DMS 273 treated with DMSO at 0.1 percent for 48 hours (cell line): ENCODE data around the gene GARIN6.
"Not testable (repeated sequence)": the region's sequence is repeated elsewhere in the genome, so short reads cannot be mapped to it uniquely, and the experiment has no call there.

Source experiments
- DNase-seq: peaks from one replicate; lab custom pipeline; 2025; lab: John Stamatoyannopoulos, UW

The GARIN6 gene

DNA sequence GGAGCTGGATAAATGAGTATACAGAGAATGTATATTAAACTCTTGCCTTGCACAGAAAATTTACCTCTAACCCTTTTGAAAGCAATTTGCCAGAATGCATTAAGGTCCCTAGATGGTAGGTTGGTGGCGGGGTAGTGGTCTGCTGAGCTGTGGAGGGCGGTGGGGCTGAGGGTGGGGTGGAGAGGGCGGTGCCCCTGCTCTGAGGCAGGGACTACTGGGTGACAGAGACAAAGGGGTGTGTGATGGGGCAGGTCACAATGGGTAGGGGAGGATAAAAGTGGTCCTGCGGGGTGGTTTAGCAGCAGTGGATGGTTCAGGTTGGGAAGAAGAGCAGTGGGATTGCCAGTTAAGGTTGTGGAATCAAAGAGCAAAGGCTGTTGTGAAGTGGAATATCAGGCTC lies at the start of gene GARIN6:
Gene GARIN6 (plus strand): TSS at position 301 of the 400 bp plus-strand sequence. CDS start 422 bp downstream, outside the sequence.
- DNase-seq = no peak

DNA sequence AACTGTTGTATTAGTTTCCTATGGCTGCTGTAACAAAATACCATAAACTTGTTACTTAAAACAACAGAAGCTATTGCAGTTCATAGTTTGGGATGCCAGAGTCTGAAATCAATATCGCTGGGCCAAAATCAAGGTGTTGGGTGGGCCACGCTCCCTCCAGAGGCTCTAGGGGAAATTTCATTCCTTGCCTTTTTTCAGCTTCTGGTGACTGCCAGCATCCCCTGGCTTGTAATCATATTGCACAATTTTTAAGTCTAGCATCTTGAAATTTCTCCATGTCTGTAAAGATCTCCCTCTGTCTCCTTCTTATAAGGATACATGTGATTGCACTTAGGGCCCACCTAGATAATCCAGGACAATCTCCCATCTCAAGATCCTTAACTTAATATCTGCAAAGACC lies 48.8 kb upstream of the GARIN6 start:
- no peak for DNase-seq

DNA sequence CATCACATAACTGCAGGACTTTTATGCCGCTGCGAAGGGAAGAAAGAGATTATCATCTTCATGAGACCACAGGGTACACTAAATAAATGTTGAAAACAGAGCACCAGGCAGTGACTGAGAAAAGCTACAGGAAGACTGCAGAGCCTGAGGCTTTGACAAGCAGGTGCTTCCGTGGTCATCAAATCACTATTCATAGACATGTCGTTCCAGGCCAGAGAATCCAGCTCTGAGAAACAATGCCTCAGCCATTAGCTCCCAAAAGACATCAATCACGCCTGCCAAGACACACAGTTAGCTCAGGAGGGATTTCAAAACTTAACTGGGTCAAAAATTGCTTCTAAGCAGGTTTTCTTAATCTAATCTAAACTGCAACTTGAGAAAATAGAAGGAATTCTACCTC lies 47.2 kb upstream of the GARIN6 start:
- DNase-seq = no peak

DNA sequence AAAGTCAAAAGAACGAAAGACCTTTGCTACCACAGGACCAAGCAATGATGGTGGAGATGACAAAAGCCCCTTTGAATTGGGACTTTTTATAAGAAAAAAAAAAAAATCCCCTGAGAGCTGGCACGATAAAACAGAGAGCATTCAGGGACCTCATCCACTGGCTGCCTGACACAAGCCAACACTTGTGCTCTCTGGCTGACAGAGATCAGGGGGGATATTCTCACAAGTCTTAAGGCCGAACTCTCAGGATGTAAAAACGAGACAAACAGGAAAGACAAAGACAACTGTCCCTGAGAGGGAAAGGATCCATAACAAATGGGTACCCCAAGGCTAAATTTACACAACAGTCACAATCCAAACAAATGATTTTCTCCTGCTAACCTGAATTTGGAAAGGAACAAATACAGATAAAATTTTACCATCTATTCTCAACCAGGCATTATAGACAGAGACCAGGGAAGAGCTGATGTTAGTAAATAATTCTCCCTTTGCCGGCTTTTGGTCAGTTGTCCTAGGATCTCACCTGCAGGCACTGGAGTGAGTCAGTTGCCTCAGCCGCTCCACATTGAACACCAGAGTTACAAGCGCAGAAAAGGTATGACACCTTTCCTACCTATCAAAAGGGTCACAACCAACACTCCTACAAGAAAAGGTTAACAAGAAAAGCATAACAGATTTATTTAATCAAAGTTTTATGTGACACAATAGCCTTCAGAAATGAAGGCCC lies 37.9 kb upstream of the GARIN6 start:
- no peak for DNase-seq

DNA sequence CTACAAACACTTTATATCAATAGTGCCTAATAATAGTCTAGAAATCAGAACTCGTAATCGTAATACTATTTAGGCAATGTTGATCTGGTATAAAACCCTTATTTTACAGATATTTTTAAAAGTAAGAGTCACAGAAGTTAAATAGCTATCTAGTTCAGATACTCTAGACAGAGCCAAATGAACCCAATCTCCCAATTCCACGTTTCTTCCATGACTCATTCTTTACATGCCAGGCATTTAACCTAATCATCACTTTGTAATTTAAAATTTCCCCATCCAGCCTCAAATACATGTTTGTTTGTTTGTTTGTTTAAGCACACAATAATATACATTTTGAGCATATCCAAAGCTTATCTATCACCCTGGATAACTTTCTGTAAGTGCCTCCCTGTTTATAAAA lies 36.4 kb upstream of the GARIN6 start:
- no peak for DNase-seq

DNA sequence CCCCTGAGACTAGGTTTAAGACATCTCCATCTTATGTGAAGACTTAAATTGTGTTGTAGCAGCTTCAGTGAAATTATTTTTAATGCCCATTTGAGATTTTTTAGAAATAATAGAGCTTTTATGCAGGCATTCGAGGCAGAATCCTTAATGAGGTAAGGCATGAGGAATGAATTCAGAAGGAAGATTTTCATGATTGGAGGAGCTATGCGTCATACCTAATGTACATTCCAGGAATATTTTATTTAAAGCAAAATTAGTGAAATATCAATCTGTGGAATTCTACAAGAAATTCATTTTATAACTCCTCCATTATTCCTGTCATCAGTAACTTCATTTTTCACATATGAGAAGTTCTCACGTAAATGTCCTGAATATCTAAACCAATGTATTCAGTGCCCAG lies 36.0 kb upstream of the GARIN6 start:
- DNase-seq = no peak

DNA sequence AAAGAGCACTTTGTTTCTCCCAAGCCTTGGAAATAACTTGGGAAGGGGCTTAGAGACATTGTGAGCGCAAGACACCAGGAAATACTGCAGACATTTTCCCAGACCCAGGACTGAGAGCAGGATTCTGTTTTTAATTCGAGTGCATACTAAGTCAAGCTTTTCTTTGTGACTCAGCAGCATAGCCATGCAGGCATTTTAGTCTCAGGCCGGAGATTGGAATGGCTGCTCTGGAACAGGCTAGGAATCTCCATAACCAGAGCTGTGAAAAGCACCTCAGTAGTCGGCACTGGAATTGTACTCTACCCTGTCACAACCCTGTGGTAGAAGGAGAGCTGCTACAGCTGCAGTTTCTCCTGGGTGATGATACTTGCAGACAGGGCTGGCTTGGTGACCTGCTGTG lies 28.9 kb upstream of the GARIN6 start:
- no peak for DNase-seq

DNA sequence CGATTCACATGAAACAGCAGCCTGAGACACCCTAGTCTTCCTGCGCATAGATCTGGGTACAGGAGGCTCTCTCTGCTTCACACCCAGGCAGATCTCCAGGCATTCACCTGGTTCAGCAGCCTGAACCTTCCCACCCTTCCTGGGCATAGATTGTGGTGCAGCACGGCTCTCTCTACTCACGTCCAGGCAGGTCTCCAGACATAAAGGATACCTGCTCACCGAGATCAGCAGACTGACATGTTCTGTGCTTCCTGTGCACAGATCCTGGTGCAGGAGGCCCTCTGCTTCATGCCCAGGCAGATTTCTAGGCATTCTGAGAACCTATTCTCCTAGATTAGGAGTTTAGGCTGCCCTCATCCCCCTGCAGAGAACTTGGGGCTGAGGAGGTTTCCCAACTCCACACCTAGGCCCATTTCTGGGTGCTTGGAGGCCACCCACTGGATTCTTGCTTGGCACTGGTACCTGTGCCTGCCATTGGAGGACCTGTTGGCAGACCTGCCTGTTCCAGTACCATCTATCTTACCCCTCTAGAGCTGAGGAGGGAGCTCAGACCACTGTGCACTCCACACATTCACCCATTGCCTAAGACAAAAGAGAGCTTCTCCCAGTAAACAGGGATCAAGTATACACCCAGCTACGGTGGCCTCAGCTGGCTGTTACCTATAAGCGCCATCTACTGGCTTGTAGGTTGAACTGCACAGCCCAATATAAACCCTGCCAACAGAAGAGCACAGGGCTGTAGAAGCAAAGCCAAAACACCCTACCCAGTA lies 28.0 kb upstream of the GARIN6 start:
- DNase-seq = no peak

DNA sequence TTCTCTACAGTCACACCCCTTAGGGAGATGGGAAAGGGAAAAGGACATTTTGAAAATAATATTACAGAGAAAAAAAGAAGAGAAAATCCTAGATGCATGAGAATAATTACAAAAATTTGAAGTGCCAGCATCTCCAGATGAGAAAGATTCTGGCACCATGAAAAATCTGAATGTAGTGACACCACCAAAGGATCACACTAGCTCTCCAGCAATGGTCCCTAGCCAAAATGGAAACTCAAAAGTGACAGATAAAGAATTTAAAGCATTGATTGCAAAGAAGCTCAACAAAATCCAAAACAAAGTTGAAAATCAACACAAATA lies 27.4 kb upstream of the GARIN6 start:
- no peak for DNase-seq

DNA sequence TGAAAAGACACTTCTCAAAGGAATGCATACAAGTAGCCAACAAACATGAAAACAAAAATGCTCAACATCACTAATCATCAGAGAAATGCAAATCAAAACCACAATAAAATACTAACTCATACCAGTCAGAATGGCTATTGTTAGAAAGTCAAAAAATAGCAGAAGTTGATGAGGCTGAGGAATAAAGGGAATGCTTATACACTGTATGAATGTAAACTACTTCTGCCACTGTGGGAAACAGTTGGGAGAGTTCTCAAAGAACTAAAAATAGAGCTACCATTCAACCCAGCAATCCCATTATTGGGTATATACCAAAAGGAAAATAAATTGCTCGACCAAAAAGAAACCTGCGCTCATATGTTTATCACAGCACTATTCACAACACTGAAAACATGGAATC lies 23.0 kb upstream of the GARIN6 start:
- DNase-seq = not testable (repeated sequence)

DNA sequence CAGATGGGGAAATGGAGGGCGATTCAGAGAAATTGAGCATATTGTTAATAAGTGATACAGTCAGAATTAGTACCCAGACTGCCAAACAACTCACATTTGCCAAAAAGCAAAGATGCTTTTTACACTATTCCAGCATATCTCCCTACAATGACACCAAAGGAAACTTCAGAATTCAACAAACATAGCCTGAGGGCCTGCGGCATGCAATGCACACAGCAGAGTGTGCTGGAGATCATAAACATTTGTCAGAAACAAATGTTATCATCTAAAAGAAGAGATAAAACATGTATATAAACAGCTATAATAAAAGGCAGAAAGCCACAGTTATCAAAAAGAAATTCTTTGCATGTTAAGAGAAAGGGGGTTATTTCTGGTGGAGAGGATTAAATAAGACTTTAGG lies 20.1 kb upstream of the GARIN6 start:
- no peak for DNase-seq

DNA sequence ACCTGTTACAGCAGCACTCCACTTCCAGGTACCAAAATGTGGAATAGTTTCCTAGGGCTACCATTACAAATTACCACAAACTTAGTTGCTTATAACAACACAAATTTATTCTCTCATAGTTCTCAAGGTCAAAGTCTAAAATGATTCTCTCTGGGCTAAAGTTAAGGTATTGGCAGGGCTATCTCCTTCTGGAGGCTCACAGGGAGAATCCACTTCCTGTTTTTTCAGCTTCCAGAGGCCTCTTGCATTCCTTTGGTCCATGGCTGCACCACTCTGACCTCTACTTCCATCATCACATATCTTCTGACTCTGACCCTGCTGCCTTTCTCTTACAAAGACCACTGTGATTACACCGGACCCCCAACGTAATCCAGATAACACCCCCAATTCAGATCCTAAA lies 2.9 kb upstream of the GARIN6 start:
- no peak for DNase-seq

DNA sequence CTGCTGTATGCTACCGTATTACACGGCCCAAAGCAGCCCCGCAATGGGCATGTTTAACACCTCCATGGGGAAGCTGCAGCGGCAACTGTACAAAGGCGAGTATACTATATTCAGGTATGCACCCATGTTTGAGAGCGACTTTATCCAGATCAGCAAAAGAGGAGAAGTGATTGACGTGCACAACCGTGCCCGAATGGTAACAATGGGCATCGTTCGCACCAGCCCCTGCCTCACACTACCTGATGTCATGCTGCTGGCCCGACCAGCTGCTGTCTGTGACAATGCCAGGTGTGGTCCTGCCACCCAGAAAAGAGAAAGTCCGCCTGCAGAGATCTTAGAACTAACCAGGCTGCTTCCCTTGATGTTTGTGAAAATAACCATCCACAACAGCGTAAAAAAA lies 630 bp downstream of the GARIN6 start:
- no peak for DNase-seq

DNA sequence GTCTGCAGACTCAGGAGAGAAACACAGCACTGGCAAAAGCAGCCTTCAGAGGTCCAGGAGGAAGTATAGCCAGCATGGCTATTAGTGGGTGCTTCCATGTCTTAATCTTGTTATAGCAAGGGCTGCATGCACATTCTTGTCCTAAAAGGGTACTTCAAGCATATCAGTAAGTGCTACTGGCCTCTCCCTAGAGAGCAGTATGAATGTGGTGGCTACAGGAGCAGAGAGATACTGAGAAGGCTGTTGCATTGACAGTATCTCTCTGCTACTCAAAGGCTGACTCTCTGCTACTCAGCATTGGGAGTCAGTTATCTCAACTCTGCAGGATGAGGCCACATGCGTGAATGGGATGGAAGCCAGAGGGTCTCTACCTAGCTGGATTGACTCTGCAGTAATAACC lies 2.0 kb downstream of the GARIN6 start:
- no peak for DNase-seq

DNA sequence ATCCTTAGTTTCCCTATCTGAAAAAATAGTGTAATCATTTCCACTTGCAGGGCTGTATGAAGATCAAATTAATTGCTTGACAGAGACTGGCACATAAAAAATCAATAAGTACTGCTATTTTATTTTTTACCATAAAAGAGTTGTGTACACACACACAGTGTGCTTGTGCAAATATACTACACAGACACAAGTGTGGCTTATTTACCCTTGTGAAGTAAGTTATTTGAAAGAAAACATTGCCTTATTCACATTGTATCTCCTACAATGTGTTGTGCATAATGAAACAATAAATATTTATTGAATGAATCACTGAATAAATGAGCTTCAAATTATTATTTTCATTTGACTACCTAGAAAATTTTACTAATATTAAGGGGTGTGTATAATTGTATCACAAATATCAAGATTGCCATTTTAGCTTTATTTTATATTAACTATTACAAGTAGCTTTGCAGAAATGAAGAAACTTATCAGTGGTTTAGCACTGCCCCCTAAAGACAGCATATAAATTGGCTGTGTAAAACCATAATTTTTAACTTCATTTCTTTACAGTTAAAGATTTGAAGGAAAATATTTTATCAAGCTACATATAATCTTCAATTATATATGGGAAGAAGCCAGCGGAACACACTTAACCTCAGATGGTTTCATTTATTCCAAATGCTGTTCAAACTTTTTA lies 11.3 kb downstream of the GARIN6 start:
- DNase-seq = no peak

DNA sequence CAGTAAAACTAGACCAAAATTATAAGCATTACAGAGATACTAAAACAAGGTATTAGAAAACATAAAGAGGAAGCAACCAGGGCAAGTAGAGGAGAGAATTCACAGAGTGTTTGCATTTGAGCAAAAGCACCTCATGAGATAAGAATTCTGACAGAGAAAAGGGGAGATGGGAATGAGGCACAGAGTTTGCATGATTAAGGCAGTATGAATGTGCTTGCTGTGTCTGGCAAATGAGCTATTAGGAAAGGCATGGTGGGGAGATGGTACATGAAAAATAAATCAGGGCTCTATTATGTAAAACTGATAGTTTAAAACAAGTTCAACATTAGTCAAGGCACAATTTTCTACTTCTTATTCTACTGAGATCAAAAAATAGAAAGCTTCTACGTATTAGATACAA lies 23.1 kb downstream of the GARIN6 start:
- DNase-seq = no peak

DNA sequence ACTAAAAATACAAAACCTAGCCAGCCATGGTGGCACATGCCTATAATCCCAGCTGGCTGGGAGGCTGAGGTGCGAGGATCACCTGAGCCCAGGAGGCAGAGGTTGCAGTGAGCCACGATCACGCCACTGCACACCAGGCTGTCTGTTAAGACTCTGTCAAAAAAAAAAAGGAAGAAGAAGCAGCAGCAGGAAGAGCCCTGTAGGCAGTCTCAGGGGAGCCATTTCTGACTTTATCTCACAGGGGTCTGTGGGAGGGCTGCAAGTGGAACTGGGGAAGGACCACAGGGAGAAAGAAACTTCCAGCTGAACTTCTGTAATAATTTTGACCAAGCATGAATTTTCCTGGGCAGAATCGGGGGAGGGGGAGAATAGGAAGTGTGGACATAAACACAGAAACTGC lies 32.7 kb downstream of the GARIN6 start:
- DNase-seq = no peak

DNA sequence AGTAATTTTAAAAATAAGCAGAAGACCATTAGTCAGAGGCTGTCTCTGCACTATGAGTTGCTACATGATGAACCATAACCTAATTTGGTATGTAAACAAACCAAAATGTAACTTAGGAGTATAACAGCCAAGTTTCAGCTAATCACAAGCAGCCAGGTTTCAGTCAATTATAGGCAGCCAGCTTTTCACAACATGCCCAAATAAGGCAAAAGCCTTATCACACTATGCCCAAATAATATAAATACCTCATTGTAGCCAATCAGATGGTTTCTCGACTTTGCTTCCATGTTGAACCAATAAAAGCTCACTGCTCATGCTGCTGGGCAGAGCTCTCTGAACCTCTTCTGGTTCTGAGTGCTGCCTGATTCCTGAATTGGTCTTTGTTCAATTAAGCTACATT lies 38.6 kb downstream of the GARIN6 start:
- no peak for DNase-seq

DNA sequence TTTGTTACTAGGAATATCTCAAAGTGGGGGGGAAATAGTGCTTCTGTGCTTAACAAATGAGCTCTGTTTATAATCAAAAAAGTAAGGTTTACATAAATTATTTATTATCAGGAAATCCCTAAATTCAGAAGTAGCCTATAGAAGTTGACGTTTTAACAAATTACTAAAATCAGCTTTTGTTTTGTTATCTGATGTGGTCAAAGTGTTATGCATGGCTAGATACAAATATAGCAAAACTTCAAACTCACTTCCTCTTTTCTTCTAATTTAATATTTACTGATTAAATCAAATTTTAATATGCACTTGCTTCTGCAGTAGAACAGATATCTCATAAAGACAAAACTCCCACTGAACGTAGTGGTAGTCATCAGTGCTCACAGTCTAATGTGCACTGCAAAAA lies 47.5 kb downstream of the GARIN6 start:
- DNase-seq = no peak
